Neural cell (in vitro differentiated cells): Measurements from ENCODE around the gene SHROOM2. TPM values are rescaled to one million over a fixed set of nuclear protein-coding genes. Genes with fewer than 3 reads are reported as not detected.

Source experiments
- H2AFZ ChIP-seq: fragments of 200-600, 300-800 bp; sonication (generic), shearing (Covaris generic); 2 replicates; pipeline ENCODE4 v1.6.0; 2014; ENCODE audit warnings: low read depth, mild to moderate bottlenecking, antibody characterized with exemption, low read length, moderate library complexity
- H3F3A ChIP-seq: fragments of 200-600 bp; shearing (Covaris generic); 2 replicates; pipeline ENCODE4 v1.6.1; 2016; ENCODE audit warnings: mild to moderate bottlenecking, moderate library complexity, mixed read lengths, antibody characterized with exemption, low read length; ENCODE audit not compliant: insufficient read depth, poor library complexity, severe bottlenecking
- H3K27ac ChIP-seq: fragments of 200-600, 300-800 bp; sonication (generic), shearing (Covaris generic); 2 replicates; pipeline ENCODE4 v1.5.1; 2014; ENCODE audit warnings: mild to moderate bottlenecking, low read length, moderate library complexity
- H3K27me3 ChIP-seq: fragments of 300-800, 200-600 bp; sonication (generic), shearing (Covaris generic); 2 replicates; pipeline ENCODE4 v1.6.0; 2014; ENCODE audit warnings: mild to moderate bottlenecking, low read depth, low read length, moderate library complexity; ENCODE audit not compliant: insufficient read depth
- H3K36me3 ChIP-seq: fragments of 300-800, 200-600 bp; sonication (generic), shearing (Covaris generic); 2 replicates; pipeline ENCODE4 v1.5.1; 2014; ENCODE audit warnings: mild to moderate bottlenecking, antibody characterized with exemption, low read length, moderate library complexity; ENCODE audit not compliant: insufficient read depth
- H3K4me2 ChIP-seq: fragments of 300-800, 200-600 bp; sonication (generic), shearing (Covaris generic); 2 replicates; pipeline ENCODE4 v1.6.0; 2014; ENCODE audit warnings: mild to moderate bottlenecking, low read length
- H3K4me3 ChIP-seq: fragments of 300-800, 200-600 bp; sonication (generic), shearing (Covaris generic); 2 replicates; pipeline ENCODE4 v1.5.1; 2014; ENCODE audit warnings: mild to moderate bottlenecking, low read length, moderate library complexity
- H3K79me2 ChIP-seq: fragments of 200-600 bp; shearing (Covaris generic); replicated peaks from 2 replicates; pipeline ENCODE4 v1.6.0; 2014; ENCODE audit warnings: mild to moderate bottlenecking, low read length, moderate library complexity; ENCODE audit not compliant: insufficient read depth
- H3K9ac ChIP-seq: fragments of 300-800, 200-600 bp; sonication (generic), shearing (Covaris generic); 2 replicates; pipeline ENCODE4 v1.6.1; 2016; ENCODE audit warnings: mild to moderate bottlenecking, low read length, mixed read lengths
- H3K9me2 ChIP-seq: fragments of 200-600 bp; shearing (Covaris generic); 2 replicates; pipeline ENCODE4 v1.6.1; 2016; ENCODE audit warnings: mild to moderate bottlenecking, low read length, mixed read lengths; ENCODE audit not compliant: insufficient read depth
- H3K9me3 ChIP-seq: fragments of 200-600, 300-800 bp; sonication (generic), shearing (Covaris generic); 2 replicates; pipeline ENCODE4 v1.6.1; 2016; ENCODE audit warnings: mild to moderate bottlenecking, mixed run types, low read length, moderate library complexity, mixed read lengths
- H4K20me1 ChIP-seq: fragments of 200-600 bp; shearing (Covaris generic); 2 replicates; pipeline ENCODE4 v1.6.1; 2016; ENCODE audit warnings: mild to moderate bottlenecking, mixed run types; ENCODE audit not compliant: insufficient read depth
- EP300 ChIP-seq: fragments of 450-650 bp; conservative IDR thresholded peaks from 2 replicates; pipeline ENCODE4 v1.6.1; 2014; ENCODE audit warnings: antibody characterized with exemption, mild to moderate bottlenecking, moderate library complexity; ENCODE audit not compliant: poor library complexity, severe bottlenecking
- EZH2 ChIP-seq: fragments of 200-600, 300-800 bp; shearing (Covaris generic), sonication (generic); IDR thresholded peaks from 2 replicates; pipeline ENCODE4 v1.6.1; 2014; ENCODE audit warnings: antibody characterized with exemption, low read length, borderline replicate concordance, mild to moderate bottlenecking; ENCODE audit not compliant: insufficient read depth, poor library complexity, severe bottlenecking
- MXI1 ChIP-seq: fragments of 450-650 bp; conservative IDR thresholded peaks from 2 replicates; pipeline ENCODE4 v1.6.1; 2014; ENCODE audit warnings: antibody characterized with exemption, mild to moderate bottlenecking; ENCODE audit not compliant: poor library complexity, severe bottlenecking
- POLR2AphosphoS5 ChIP-seq: IDR thresholded peaks from 2 replicates; pipeline ENCODE4 v1.6.1; 2012
- RAD21 ChIP-seq: fragments of 450-650 bp; conservative IDR thresholded peaks from 2 replicates; pipeline ENCODE4 v1.6.1; 2014; ENCODE audit warnings: antibody characterized with exemption, mild to moderate bottlenecking, moderate library complexity
- SMC3 ChIP-seq: fragments of 450-650 bp; conservative IDR thresholded peaks from 2 replicates; pipeline ENCODE4 v1.6.1; 2014; ENCODE audit warnings: antibody characterized with exemption, mild to moderate bottlenecking, moderate library complexity; ENCODE audit not compliant: poor library complexity
- TAF1 ChIP-seq: IDR thresholded peaks from 2 replicates; pipeline ENCODE4 v1.6.1; 2012; ENCODE audit warnings: low read depth
- polyA plus RNA-seq: library from polyadenylated mRNA; depleted of rRNA; stranded (reverse); fragments of >200 nt; gene quantifications from 2 replicates; pipeline ENCODE4 v1.2.3, GENCODE V29; 2014
- TF ChIP-seq, protein P1 (sequence below): IDR thresholded peaks from 2 replicates; pipeline ENCODE4 v1.6.1; 2012; ENCODE audit warnings: borderline replicate concordance
- TF ChIP-seq, protein P2 (sequence below): fragments of 450-650 bp; IDR thresholded peaks from 2 replicates; pipeline ENCODE4 v1.5.1; 2014; ENCODE audit warnings: antibody characterized with exemption, mild to moderate bottlenecking, moderate library complexity; ENCODE audit not compliant: poor library complexity, severe bottlenecking

Gene SHROOM2
- polyA plus RNA-seq, 1 donor from 2014 or later = 9.2 TPM

- Histone ChIP-seq H2AFZ (no peak overlapping the region), H3K79me2 (no peaks in the 10 kb centered on the region), H3K4me2 (no peak overlapping the region), H3K9me2 (no peaks in the 10 kb centered on the region), H3K27ac (no peak overlapping the region), H3K27me3 (no peaks in the 10 kb centered on the region), H3K9ac (no peak overlapping the region), H3K4me3 (no peak overlapping the region), H3K36me3 (no peaks in the 10 kb centered on the region), H3F3A (no peaks in the 10 kb centered on the region), H3K9me3 (no peaks in the 10 kb centered on the region), H4K20me1 (no peaks in the 10 kb centered on the region)
- TF ChIP-seq EZH2 = no peak
- TF ChIP-seq SMC3 = no peak
- TF ChIP-seq RAD21 = no peak
- TF ChIP-seq POLR2AphosphoS5 = no peak
- TF ChIP-seq, protein P1, sequence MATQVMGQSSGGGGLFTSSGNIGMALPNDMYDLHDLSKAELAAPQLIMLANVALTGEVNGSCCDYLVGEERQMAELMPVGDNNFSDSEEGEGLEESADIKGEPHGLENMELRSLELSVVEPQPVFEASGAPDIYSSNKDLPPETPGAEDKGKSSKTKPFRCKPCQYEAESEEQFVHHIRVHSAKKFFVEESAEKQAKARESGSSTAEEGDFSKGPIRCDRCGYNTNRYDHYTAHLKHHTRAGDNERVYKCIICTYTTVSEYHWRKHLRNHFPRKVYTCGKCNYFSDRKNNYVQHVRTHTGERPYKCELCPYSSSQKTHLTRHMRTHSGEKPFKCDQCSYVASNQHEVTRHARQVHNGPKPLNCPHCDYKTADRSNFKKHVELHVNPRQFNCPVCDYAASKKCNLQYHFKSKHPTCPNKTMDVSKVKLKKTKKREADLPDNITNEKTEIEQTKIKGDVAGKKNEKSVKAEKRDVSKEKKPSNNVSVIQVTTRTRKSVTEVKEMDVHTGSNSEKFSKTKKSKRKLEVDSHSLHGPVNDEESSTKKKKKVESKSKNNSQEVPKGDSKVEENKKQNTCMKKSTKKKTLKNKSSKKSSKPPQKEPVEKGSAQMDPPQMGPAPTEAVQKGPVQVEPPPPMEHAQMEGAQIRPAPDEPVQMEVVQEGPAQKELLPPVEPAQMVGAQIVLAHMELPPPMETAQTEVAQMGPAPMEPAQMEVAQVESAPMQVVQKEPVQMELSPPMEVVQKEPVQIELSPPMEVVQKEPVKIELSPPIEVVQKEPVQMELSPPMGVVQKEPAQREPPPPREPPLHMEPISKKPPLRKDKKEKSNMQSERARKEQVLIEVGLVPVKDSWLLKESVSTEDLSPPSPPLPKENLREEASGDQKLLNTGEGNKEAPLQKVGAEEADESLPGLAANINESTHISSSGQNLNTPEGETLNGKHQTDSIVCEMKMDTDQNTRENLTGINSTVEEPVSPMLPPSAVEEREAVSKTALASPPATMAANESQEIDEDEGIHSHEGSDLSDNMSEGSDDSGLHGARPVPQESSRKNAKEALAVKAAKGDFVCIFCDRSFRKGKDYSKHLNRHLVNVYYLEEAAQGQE = no peak
- TF ChIP-seq, protein P2, sequence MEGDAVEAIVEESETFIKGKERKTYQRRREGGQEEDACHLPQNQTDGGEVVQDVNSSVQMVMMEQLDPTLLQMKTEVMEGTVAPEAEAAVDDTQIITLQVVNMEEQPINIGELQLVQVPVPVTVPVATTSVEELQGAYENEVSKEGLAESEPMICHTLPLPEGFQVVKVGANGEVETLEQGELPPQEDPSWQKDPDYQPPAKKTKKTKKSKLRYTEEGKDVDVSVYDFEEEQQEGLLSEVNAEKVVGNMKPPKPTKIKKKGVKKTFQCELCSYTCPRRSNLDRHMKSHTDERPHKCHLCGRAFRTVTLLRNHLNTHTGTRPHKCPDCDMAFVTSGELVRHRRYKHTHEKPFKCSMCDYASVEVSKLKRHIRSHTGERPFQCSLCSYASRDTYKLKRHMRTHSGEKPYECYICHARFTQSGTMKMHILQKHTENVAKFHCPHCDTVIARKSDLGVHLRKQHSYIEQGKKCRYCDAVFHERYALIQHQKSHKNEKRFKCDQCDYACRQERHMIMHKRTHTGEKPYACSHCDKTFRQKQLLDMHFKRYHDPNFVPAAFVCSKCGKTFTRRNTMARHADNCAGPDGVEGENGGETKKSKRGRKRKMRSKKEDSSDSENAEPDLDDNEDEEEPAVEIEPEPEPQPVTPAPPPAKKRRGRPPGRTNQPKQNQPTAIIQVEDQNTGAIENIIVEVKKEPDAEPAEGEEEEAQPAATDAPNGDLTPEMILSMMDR = no peak
- TF ChIP-seq EP300 = no peak
- no peak for TF ChIP-seq TAF1
- no peak for TF ChIP-seq MXI1
Measured at GRCh38 chrX:9884031-9884779, 98.0 kb downstream of the SHROOM2 start.

DNA sequence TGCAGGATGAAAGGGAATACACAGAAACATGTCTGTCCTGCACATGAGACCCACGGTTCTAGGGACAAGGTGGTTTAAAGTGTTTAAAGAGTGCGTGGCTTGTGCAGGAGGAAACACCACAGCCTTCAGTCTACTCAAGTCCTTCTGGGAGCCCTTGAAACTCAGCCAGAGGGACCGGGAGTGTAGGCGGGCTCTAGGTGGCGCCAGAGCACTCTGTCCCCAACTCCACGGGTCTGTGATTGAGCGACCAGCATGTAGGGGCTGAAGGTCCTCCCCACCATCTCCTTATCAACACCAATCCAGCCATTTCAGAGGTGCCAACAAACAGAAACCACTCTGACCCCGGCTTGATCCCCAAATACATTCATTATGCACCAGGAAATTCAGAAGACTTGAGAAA, 98.9 kb downstream of the SHROOM2 start:
- Histone ChIP-seq H3K79me2 (no peaks in the 10 kb centered on the region), H3K9me2 (no peaks in the 10 kb centered on the region), H3K27ac (no peak overlapping the region), H3K4me3 (no peak overlapping the region), H3K4me2 (no peak overlapping the region), H2AFZ (no peak overlapping the region), H3K9me3 (no peaks in the 10 kb centered on the region), H3K36me3 (no peaks in the 10 kb centered on the region), H3K27me3 (no peaks in the 10 kb centered on the region), H3K9ac (no peak overlapping the region), H4K20me1 (no peaks in the 10 kb centered on the region), H3F3A (no peaks in the 10 kb centered on the region)
- TF ChIP-seq SMC3 (peak; percentile 22), EZH2 (no peak)
